ENCODE data around the gene SCD5.

- TF ChIP-seq NRF1 (IDR thresholded peaks at IDR 0.05; ENCODE audit: low read depth, low read length) (no peak), JUND (IDR thresholded peaks at IDR 0.05; ENCODE audit: low read length) (no peak), MAX (IDR thresholded peaks at IDR 0.05) (no peak), CREB1 (IDR thresholded peaks at IDR 0.05) (no peak)
- TF ChIP-seq, protein P1, sequence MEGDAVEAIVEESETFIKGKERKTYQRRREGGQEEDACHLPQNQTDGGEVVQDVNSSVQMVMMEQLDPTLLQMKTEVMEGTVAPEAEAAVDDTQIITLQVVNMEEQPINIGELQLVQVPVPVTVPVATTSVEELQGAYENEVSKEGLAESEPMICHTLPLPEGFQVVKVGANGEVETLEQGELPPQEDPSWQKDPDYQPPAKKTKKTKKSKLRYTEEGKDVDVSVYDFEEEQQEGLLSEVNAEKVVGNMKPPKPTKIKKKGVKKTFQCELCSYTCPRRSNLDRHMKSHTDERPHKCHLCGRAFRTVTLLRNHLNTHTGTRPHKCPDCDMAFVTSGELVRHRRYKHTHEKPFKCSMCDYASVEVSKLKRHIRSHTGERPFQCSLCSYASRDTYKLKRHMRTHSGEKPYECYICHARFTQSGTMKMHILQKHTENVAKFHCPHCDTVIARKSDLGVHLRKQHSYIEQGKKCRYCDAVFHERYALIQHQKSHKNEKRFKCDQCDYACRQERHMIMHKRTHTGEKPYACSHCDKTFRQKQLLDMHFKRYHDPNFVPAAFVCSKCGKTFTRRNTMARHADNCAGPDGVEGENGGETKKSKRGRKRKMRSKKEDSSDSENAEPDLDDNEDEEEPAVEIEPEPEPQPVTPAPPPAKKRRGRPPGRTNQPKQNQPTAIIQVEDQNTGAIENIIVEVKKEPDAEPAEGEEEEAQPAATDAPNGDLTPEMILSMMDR (IDR thresholded peaks at IDR 0.05; ENCODE audit: control extremely low read depth in 1 of 3, insufficient read depth in 1 of 3, low read depth in 1 of 3, low read length in 3 of 3): no peak
- TF ChIP-seq, protein P2, sequence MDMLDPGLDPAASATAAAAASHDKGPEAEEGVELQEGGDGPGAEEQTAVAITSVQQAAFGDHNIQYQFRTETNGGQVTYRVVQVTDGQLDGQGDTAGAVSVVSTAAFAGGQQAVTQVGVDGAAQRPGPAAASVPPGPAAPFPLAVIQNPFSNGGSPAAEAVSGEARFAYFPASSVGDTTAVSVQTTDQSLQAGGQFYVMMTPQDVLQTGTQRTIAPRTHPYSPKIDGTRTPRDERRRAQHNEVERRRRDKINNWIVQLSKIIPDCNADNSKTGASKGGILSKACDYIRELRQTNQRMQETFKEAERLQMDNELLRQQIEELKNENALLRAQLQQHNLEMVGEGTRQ (IDR thresholded peaks at IDR 0.05; ENCODE audit: low read length): no peak
Observed at GRCh38 chr4:82611982-82612381, 186.6 kb downstream of the SCD5 start.
